Skeletal muscle satellite cell (primary cell): ENCODE measurements around the gene GABPA. TPM values are rescaled to one million over a fixed set of nuclear protein-coding genes. Genes with fewer than 3 reads are reported as not detected.
A peak's percentile ranks its signal among the peaks of the same experiment; 100 is the strongest.
"Not testable (repeated sequence)": the region's sequence is repeated elsewhere in the genome, so short reads cannot be mapped to it uniquely, and the experiment has no call there.

Source experiments
- H3K27me3 ChIP-seq: 2 replicates; pipeline ENCODE4 v1.7.0; 2013; ENCODE audit warnings: low read length; ENCODE audit not compliant: control insufficient read depth, insufficient read depth
- H3K36me3 ChIP-seq: 2 replicates; pipeline ENCODE4 v1.7.0; 2013; ENCODE audit warnings: mild to moderate bottlenecking, control low read depth, low read length; ENCODE audit not compliant: insufficient read depth
- H3K4me1 ChIP-seq: 2 replicates; pipeline ENCODE4 v1.7.0; 2013; ENCODE audit warnings: low read length; ENCODE audit not compliant: control insufficient read depth, insufficient read depth
- H3K4me2 ChIP-seq: 2 replicates; pipeline ENCODE4 v1.7.0; 2013; ENCODE audit warnings: mild to moderate bottlenecking, low read length
- H3K4me3 ChIP-seq: 2 replicates; pipeline ENCODE4 v1.7.0; 2013; ENCODE audit warnings: low read length
- H3K9ac ChIP-seq: 2 replicates; pipeline ENCODE4 v1.7.0; 2013; ENCODE audit warnings: mild to moderate bottlenecking, low read depth, low read length, moderate library complexity
- H3K9me3 ChIP-seq: replicated peaks from 2 replicates; pipeline ENCODE4 v1.7.0; 2013; ENCODE audit warnings: mild to moderate bottlenecking, control low read depth, low read length
- total RNA-seq: library from RNA; depleted of rRNA; stranded (reverse); fragments of >200 nt; gene quantifications from 2 replicates; pipeline ENCODE4 v1.2.3, GENCODE V29; 2012; rRNA removed

GABPA gene
- 16.6 and 20.8 TPM in 2 replicates for total RNA-seq

GRCh38 chr21:25734904-25735645 lies at the start of gene GABPA, which contains the start of gene ATP5PF:
Gene GABPA (plus strand): TSS chr21:25734972. CDS start chr21:25741599, 6,627 bp downstream.
Gene ATP5PF (minus strand): TSS chr21:25734904. CDS start chr21:25729794, 5,110 bp downstream.
- no peaks in the 10 kb centered on the region for H3K27me3 ChIP-seq
- no peaks in the 10 kb centered on the region for H3K9me3 ChIP-seq
- H3K4me1 ChIP-seq, result peaks cover 15% of the 10 kb centered on the region
- peak within 1 kb of the TSS; percentile 85 for H3K4me3 ChIP-seq
- peaks cover under 1% of the 10 kb centered on the region for H3K36me3 ChIP-seq
- H3K9ac ChIP-seq, result peak within 1 kb of the TSS; percentile 96
- peak within 1 kb of the TSS; percentile 87 for H3K4me2 ChIP-seq

DNA sequence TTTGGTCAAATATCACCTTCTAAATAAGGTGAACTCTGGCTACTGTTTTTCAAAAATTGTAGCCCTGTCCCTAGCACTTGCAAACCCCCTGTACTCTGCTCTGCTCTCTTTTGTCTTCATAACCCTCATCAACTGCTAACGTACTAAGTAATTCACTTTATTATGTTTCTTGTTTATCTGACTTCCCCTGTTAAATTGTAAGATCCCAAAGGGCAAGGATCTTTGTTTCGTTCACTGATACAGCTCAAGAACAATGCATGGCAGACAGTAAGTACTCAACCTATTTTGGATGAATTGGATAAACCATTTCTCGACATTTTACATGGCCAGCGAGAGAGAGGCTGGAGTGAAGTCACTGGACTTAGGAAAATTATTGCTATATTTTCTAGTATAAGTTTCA lies 47.0 kb upstream of the GABPA start:
- no peaks in the 10 kb centered on the region for H3K27me3 ChIP-seq
- no peaks in the 10 kb centered on the region for H3K9me3 ChIP-seq
- no peak overlapping the region for H3K9ac ChIP-seq
- H3K36me3 ChIP-seq, result no peaks in the 10 kb centered on the region
- H3K4me2 ChIP-seq, result no peak overlapping the region
- H3K4me3 ChIP-seq, result no peak overlapping the region
- H3K4me1 ChIP-seq, result no peaks in the 10 kb centered on the region

DNA sequence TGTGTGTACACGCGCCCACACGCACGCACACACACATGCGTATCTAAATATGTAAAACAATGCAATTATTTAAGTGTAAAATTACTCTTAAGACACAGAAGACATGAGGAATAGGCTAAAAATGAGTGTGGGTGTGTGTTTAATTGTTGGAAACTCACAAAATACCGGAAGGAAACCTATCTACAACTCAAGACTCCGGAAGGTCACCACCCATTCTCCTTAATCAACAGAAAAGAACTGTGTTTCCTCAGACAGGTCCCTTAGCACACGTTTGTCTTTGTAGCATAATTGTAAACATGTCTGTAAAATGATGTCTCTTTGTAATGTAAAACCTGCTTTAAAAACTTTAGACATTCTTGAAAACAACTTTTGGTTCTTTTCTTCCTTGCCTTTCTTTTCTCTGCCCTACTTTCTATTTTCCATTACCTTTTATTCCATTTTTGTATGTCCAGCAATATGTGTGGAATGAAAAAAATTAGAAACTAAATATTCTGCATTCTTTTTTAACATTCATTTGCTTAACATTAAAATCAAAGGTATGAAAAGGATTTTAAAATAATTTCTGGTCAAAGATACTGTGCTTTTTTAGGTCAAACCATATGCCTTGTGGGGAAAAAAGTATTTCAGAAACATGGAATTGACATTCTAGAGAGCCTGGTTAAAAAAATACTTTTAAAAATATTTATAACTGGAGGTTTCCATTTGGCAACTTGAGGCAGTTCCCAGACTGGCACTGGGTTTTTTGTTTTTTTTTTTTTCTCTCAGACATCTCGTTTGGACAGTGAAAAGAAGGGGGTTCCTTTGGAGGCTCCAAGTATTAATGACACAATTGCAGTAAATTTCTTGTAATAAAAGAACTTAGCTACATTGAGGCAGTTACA lies 46.3 kb upstream of the GABPA start:
- no peak overlapping the region for H3K4me2 ChIP-seq
- no peaks in the 10 kb centered on the region for H3K27me3 ChIP-seq
- no peaks in the 10 kb centered on the region for H3K9me3 ChIP-seq
- no peak overlapping the region for H3K9ac ChIP-seq
- no peaks in the 10 kb centered on the region for H3K4me1 ChIP-seq
- H3K4me3 ChIP-seq, result no peak overlapping the region
- no peaks in the 10 kb centered on the region for H3K36me3 ChIP-seq

GRCh38 chr21:25689226-25689625 lies 45.5 kb upstream of the GABPA start:
- H3K36me3 ChIP-seq, result no peaks in the 10 kb centered on the region
- H3K4me2 ChIP-seq, result no peak overlapping the region
- no peaks in the 10 kb centered on the region for H3K27me3 ChIP-seq
- no peaks in the 10 kb centered on the region for H3K9me3 ChIP-seq
- no peak overlapping the region for H3K9ac ChIP-seq
- H3K4me3 ChIP-seq, result no peak overlapping the region
- no peaks in the 10 kb centered on the region for H3K4me1 ChIP-seq

GRCh38 chr21:25691976-25692375 lies 42.8 kb upstream of the GABPA start:
- Histone ChIP-seq H3K36me3 (no peaks in the 10 kb centered on the region), H3K4me2 (no peak overlapping the region), H3K4me3 (no peak overlapping the region), H3K9ac (no peak overlapping the region), H3K27me3 (no peaks in the 10 kb centered on the region), H3K4me1 (no peaks in the 10 kb centered on the region), H3K9me3 (no peaks in the 10 kb centered on the region)

GRCh38 chr21:25695461-25695860 lies 39.3 kb upstream of the GABPA start:
- H3K27me3 ChIP-seq, H3K4me1 ChIP-seq, H3K36me3 ChIP-seq, H3K4me2 ChIP-seq, H3K9me3 ChIP-seq, H3K9ac ChIP-seq, H3K4me3 ChIP-seq: not testable (repeated sequence)

- Histone ChIP-seq H3K4me1 (peaks cover 4% of the 10 kb centered on the region), H3K4me2 (no peak overlapping the region), H3K9me3 (no peaks in the 10 kb centered on the region), H3K4me3 (no peak overlapping the region), H3K36me3 (no peaks in the 10 kb centered on the region), H3K27me3 (no peaks in the 10 kb centered on the region), H3K9ac (no peak overlapping the region)
These were observed 34.0 kb upstream of the GABPA start for GRCh38 chr21:25700741-25701140.

GRCh38 chr21:25701529-25701928 lies 33.2 kb upstream of the GABPA start:
- Histone ChIP-seq H3K27me3 (no peaks in the 10 kb centered on the region), H3K4me1 (peaks cover 4% of the 10 kb centered on the region), H3K9me3 (no peaks in the 10 kb centered on the region), H3K4me2 (no peak overlapping the region), H3K36me3 (no peaks in the 10 kb centered on the region), H3K9ac (no peak overlapping the region), H3K4me3 (no peak overlapping the region)

DNA sequence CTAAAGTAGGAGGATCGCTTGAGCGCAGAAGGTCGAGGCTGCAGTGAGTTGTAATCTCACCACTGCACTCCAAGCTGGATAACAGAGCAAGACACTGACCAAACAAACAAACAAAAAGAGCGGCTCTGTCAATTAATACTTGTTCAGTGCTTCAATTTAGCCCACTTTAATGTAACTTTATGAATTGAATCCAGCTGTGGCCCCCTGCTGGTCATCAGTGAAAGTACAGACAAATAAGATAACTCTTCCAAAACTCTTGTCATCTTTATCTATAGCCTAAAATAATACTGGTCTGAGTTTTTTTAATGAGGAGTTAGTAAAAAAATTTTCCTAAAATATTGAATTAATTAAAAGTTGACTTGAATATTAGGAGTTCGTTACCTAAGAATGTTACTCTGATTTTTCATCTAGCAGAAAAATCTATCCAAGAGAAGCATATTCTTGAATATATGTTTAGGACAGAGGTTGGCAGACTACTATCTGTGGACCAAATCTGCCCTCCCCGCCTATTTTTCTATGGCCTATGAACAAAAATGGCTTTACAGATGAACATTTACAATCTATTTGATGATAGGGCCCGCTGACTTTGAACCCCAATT lies 26.2 kb upstream of the GABPA start:
- H3K9me3 ChIP-seq, result no peaks in the 10 kb centered on the region
- no peaks in the 10 kb centered on the region for H3K4me1 ChIP-seq
- H3K4me2 ChIP-seq, result no peak overlapping the region
- H3K4me3 ChIP-seq, result no peak overlapping the region
- no peaks in the 10 kb centered on the region for H3K36me3 ChIP-seq
- no peaks in the 10 kb centered on the region for H3K27me3 ChIP-seq
- H3K9ac ChIP-seq, result no peak overlapping the region

DNA sequence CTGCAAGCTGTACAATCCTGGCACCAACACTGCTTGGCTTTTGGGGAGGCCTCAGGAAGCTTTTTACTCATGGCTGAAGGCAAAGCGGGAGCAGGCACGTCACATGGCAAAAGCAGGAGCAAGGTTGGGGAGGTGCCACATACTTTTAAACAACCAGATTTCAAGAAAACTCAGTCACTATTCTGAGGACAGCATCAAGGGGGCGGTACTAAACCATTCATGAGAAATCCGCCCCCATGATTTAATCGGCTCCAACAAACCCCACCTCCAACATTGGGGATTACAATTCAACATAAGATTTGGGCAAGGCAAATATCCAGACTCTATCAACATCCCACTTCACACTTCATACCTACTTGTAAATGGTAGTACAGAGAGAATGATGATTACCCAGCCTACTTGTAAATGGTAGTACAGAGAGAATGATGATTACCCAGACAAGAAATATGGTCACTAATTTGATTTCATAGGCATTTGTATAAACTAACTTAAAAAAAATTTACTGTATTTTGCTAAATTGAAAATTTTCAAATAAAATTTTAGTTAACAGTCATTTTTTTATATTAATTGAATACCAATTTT lies 25.0 kb upstream of the GABPA start:
- no peak overlapping the region for H3K4me3 ChIP-seq
- H3K4me1 ChIP-seq, result no peaks in the 10 kb centered on the region
- no peak overlapping the region for H3K4me2 ChIP-seq
- no peak overlapping the region for H3K9ac ChIP-seq
- no peaks in the 10 kb centered on the region for H3K27me3 ChIP-seq
- H3K36me3 ChIP-seq, result no peaks in the 10 kb centered on the region
- H3K9me3 ChIP-seq, result no peaks in the 10 kb centered on the region

- Histone ChIP-seq H3K27me3 (no peaks in the 10 kb centered on the region), H3K9me3 (no peaks in the 10 kb centered on the region), H3K4me2 (no peak overlapping the region), H3K9ac (no peak overlapping the region), H3K4me1 (no peaks in the 10 kb centered on the region), H3K4me3 (no peak overlapping the region), H3K36me3 (no peaks in the 10 kb centered on the region)
These were observed 24.2 kb upstream of the GABPA start for GRCh38 chr21:25710550-25710949.
